ENCODE measurements around the gene OR2V2. TPM values are rescaled to one million over a fixed set of nuclear protein-coding genes. Genes with fewer than 3 reads are reported as not detected.
"Not testable (repeated sequence)": the region's sequence is repeated elsewhere in the genome, so short reads cannot be mapped to it uniquely, and the experiment has no call there.

OR2V2 gene
- total and polyA plus RNA-seq, 8 donors: not detected

- H3K9me3 ChIP-seq: no peaks in the 10 kb centered on the region
- 16 to 17% methylated on average over 11 of the region's 11 CpGs for WGBS, 2 donors
- intact Hi-C loops (cut with DNase I): no loop called here
- FAIRE-seq: no peak
- H3K36me3 ChIP-seq: no peaks in the 10 kb centered on the region
- H3K4me3 ChIP-seq: no peak overlapping the region
- peaks cover 8 to 48% (median 20%) of the 10 kb centered on the region in 4 donors for H3K27me3 ChIP-seq
- peak in 1 of 4 donors; percentile 20 for TF ChIP-seq CTCF (IDR thresholded peaks at IDR 0.05)
- H3K4me1 ChIP-seq: peaks cover 0 to 3% (median 0%) of the 10 kb centered on the region in 3 donors
- ATAC-seq: peak in 1 of 4 donors; percentile 46
- no peak overlapping the region for H3K27ac ChIP-seq
- DNase-seq: no peak
Observed at GRCh38 chr5:181167814-181168488, 20.6 kb downstream of the OR2V2 start.

- 26 to 29% methylated on average over 14 of the region's 14 CpGs for WGBS, 2 donors
- DNase-seq (no peak), FAIRE-seq (no peak), ATAC-seq (no peak)
- H3K27ac ChIP-seq: no peak overlapping the region
- H3K9me3 ChIP-seq: no peaks in the 10 kb centered on the region
- H3K36me3 ChIP-seq: no peaks in the 10 kb centered on the region
- peaks cover 8 to 48% (median 21%) of the 10 kb centered on the region in 4 donors for H3K27me3 ChIP-seq
- no peak for TF ChIP-seq CTCF (IDR thresholded peaks at IDR 0.05)
- peaks cover 0 to 3% (median 0%) of the 10 kb centered on the region in 3 donors for H3K4me1 ChIP-seq
- intact Hi-C loops (cut with DNase I): no loop called here
- H3K4me3 ChIP-seq: no peak overlapping the region
Observed at GRCh38 chr5:181168595-181169118, 21.3 kb downstream of the OR2V2 start.

GRCh38 chr5:181169459-181170236 is 22.3 kb downstream of the OR2V2 start:
- FAIRE-seq; intact Hi-C loops (cut with DNase I); H3K4me1 ChIP-seq; H3K27ac ChIP-seq; H3K36me3 ChIP-seq; H3K4me3 ChIP-seq; H3K9me3 ChIP-seq: not testable (repeated sequence)
- DNase-seq (peak in 2 of 6 donors; percentile 49 to 54), ATAC-seq (peak in 1 of 4 donors; percentile 44)
- 10% methylated on average over 50 of the region's 50 CpGs for WGBS, 2 donors
- H3K27me3 ChIP-seq: peaks cover 8 to 55% (median 19%) of the 10 kb centered on the region in 4 donors

GRCh38 chr5:181170237-181170825 is 22.9 kb downstream of the OR2V2 start:
- Histone ChIP-seq H3K4me1 (peaks cover 0 to 3% (median 0%) of the 10 kb centered on the region in 3 donors), H3K4me3 (no peak overlapping the region), H3K27me3 (peaks cover 8 to 59% (median 19%) of the 10 kb centered on the region in 4 donors), H3K27ac (no peak overlapping the region), H3K36me3 (no peaks in the 10 kb centered on the region), H3K9me3 (no peaks in the 10 kb centered on the region)
- TF ChIP-seq CTCF (IDR thresholded peaks at IDR 0.05): no peak
- 11 to 14% methylated on average over 33 of the region's 33 CpGs for WGBS, 2 donors
- DNase-seq (peak in 1 of 6 donors; percentile 51), FAIRE-seq (no peak), ATAC-seq (peak in 2 of 4 donors; percentile 17 to 18)
- intact Hi-C loops (cut with DNase I): no loop called here

- no peak overlapping the region for H3K4me3 ChIP-seq
- peaks cover 0 to 3% (median 0%) of the 10 kb centered on the region in 3 donors for H3K4me1 ChIP-seq
- no peak overlapping the region for H3K27ac ChIP-seq
- no peaks in the 10 kb centered on the region for H3K36me3 ChIP-seq
- no peaks in the 10 kb centered on the region for H3K9me3 ChIP-seq
- no peak for TF ChIP-seq CTCF (IDR thresholded peaks at IDR 0.05)
- DNase-seq: no peak
- H3K27me3 ChIP-seq: peaks cover 8 to 57% (median 17%) of the 10 kb centered on the region in 4 donors
- intact Hi-C loops (cut with DNase I): no loop called here
- 43 to 49% methylated on average over 6 of the region's 6 CpGs for WGBS, 2 donors
- no peak for ATAC-seq
- no peak for FAIRE-seq
Observed at GRCh38 chr5:181170996-181171395, 23.6 kb downstream of the OR2V2 start.
